NCI-H1092 (cell line): Measurements from ENCODE around the gene CSF2.
"Not testable (repeated sequence)": the region's sequence is repeated elsewhere in the genome, so short reads cannot be mapped to it uniquely, and the experiment has no call there.

Source experiments
- DNase-seq: peaks from one replicate; lab custom pipeline; 2025; lab: John Stamatoyannopoulos, UW

CSF2 gene

DNA sequence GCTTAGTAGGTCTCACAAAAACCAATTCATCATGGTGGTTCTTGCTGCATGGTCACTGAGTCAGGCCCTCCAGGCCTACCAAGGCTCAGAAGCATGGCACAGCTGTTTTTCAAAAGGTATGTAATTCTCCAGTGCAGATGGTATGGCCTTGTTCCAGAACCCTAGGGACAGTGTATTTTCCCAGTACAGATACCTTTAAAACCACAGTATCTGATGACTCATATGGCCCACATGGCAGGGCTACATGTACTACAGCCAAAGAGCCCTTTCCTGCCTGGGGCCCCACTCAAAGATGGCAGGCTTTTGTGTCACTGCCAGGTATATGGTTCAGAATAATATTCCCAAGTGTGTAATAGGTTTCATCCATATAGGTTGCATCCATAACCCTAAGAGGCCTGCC, 16.5 kb downstream of the CSF2 start:
- DNase-seq: no peak

DNA sequence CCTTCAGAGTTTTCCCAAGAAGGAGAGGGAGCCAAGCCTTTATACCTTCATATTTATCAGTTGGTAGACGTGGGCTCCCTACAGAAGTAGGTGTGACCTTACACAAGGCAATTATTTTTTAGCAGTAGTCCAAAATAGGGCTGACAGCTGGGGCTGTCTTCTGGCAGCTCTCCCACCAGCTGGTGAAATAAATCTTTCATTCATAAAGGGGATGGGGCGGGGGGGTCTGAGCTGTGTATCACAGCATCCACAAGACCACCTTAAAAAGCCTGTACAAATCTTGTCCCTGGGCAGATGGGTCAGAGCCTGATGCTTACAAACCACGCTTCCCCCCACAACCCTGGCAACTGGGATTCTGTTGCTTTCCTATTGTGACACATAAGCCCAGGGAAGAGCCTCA, 19.7 kb downstream of the CSF2 start:
- DNase-seq: no peak

DNA sequence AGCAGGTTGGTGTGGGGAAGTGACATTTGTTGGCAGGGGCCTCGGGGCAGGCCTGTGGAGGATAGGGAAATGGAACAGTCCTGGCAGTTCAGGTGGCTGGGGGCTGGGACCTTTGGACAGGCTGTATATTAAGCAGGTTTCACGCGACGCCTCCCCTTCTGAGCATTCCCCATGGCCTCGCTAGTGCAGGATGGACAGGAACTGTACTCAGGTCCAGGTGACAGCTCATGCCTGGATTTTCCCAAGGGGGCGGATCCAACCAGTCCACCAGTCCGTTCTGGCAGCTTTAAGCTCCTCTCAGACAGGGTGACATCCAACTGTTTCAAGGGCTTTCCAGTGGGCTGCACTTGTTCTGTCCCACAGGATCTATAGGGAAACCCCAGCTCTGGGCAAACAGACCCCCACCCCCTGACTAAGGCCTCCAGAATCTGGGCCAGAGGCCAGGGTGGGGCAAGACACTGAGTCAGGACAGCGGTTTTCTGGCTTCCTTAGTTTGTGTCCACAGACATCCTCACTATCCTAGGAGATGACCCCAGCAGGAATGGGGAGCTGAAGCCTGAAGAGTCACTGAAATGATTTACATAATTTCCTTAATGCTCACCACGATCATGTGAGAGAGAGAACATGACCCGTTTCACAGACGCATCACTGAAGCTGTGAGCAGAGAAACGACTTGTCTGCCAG, 20.9 kb downstream of the CSF2 start:
- no peak for DNase-seq

DNA sequence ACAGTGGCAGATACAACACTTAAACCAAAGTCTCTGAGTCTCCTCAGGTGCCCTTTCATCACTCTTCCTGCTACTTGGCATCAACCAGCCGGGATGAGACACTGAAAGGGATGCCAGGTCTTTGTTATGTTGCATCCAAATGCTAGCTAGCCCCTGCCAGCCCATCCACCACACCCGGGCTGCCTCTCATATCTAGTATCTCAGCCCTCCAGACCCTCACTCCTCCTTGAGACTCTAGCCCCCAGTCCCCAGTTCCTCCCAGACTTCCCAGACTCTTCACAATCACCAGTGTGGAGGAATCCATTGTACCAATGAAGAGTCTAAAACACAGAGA, 21.5 kb downstream of the CSF2 start:
- no peak for DNase-seq

DNA sequence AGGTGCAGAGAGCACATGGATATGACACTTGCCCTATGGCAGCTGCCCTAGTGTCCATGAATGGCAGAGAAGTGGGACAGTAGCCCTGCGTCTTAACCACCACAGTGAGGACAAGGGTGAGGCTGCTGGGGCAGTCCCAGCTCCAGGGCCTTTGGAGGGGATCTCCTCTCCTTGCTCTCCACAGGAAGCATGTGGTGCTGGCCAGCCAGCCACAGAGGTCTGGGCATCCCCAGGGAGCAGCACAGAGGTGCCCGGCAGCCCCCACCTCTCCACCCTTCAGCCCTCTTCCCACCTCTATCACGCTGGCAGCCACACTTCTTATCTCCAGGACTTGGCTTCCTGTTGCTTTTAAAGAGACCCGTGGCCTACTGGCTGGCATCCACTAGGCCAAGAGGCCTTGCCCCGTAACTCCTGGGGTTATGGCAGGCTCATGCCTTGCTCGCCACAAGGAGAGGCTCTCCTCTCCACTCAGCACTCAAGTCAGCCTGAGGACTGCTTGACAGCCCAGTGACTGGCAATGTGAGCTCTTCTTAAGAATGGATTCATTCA, 21.9 kb downstream of the CSF2 start:
- DNase-seq: no peak

DNA sequence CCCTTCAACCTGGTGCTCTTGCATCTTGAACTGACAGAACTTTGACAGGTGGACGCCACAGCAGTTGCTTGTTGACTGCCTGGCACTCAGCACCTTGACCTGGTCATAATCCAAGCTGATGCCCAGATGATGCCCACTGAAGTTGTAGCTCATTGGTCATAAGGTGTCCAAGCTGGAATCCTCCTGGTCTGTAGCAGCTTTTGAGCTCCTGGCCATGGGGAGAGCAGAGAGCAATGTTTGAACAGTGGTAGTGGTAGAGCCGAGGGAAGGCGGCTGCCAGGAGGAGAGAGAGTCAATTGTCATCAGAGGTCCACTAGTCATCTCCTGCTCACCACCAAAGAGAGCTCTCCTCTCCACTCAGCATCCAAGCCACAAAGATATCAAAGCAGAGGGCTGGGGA, 23.3 kb downstream of the CSF2 start:
- no peak for DNase-seq

DNA sequence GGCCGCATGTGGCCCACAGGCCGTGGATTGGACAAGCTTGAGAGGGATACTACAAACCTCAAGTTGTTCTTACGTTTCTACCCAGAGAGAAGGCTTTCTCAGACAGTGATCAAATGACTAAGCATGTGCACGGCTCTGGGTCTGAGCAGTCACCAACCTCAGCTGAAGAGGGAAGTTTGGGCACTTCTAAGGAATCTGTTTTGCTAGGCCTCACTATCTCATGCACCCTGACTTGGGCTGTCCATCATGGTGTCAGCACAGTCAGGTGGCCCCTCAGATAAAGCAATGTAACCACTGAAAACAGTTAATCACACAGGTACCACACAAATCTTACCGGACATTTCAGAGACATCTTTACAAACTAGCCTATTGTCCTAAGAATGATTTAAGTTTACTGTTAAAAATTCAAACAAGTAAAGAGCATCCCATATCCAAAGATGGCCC, 24.6 kb downstream of the CSF2 start:
- no peak for DNase-seq

DNA sequence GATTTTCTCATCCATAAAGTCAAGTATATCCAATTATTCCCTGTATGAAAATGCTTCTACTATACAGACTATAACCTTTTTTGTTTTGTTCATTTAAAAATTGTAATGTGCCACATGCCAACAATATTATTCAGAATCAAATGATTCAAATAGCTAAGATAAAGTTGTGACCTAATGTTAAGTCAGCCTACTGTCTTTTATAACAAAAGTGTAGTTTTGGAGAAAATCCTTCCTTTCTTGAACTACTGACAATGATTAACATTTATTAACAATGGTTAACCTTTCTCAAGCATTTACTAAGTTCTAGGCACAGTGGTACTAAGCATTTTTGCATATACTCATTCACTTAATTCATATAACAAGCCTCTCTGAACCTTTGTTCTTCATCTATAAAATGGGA, 25.0 kb downstream of the CSF2 start:
- no peak for DNase-seq

DNA sequence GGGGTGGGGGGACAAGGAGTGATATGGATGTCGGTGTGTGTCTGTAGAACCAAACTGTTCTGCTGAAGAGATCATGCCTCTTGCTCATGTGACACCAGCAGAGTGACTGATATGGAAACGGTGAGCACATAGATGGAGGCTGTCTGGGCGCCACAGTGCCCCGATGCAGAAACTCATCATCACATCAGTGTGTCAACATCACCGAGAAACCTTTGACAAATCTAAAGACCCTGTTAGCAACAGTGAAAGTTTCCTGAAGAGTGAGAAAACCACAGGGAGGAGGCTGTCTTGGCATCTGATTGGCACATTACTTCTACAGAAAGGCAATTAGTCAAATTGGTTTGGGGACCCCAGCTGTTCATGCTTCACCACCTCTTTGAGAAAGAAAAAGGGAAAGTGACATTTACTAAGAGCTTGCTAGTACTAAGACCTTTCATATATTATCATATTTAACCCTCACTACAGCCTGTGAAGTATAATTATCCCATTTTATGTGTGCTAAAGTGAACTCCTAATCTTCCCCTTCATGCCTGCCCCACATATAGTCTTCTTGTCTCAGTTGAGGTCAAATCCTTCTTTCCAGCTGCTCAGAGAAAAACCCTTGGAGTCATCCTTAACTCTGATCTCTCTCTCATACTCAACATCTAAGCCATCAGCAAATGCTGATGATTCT, 25.6 kb downstream of the CSF2 start:
- no peak for DNase-seq

DNA sequence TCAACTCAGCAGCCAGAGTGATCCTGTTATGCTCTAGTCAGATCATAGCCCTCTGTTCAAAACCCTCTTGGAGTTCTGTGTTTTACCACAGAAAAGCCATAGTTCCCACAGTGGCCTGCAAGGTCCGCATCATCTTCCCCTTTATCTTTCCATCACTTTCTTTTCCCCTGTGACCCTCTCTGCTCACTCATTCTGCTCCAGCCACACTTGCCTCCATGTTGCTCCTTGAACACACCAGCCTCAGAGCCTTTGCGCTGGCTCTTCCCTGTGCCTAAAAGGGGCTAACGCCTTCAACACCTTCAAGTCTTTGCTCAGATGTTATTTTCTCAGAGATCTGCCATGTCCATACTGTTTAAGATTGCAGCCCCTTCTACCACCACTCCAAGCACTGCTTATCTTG, 26.3 kb downstream of the CSF2 start:
- DNase-seq: no peak

DNA sequence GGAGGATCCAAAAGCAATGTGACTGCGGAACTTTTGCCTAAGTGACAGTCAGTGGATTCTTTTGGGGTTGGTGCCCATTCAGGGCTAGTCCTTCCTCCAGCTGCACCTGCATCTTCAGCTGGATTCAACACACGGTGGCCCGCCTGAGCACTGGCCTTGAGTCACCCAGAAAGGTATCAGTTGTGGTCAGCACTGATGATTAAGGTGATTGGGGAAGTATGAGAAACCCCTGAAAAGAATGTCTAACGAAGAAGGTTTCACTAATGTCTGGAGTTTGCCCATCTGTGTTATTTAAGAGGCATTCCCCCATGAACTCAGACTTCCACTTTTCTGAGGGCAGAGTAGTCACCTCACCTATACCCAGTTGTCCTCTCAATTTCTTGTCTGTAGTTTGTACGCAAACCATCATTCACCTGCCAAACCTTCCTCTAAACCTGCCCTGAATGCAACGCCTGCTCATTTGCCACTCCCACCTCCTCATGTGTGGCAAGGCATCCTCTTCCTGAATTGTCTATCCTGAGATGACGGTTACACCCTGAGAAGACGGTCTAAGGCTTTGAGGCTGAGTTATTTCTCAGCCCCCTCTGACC, 27.2 kb downstream of the CSF2 start:
- DNase-seq: no peak

DNA sequence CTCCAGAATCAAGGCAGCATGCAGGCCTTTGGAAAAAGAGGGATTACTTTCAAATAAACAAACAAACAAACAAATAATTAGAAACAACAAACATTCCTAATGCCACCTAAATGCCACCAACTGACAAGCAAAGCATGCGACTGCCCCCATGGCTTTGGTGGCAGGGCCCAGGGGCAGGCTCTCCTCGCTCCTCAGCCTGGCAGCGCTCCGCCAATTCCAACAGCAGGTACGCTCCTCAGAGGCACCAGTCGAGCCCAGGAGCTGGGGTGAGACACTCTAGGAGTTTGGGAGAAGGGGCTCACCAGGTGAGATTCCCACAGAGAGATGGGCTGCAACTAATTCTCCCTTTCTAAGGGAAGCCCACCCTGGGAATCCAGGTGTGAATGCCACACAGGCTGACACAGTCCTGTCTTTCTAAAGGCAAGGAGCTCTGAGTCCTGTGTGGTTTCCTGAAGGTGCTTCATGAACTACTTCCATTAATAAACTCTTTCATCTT, 27.8 kb downstream of the CSF2 start:
- DNase-seq: no peak

DNA sequence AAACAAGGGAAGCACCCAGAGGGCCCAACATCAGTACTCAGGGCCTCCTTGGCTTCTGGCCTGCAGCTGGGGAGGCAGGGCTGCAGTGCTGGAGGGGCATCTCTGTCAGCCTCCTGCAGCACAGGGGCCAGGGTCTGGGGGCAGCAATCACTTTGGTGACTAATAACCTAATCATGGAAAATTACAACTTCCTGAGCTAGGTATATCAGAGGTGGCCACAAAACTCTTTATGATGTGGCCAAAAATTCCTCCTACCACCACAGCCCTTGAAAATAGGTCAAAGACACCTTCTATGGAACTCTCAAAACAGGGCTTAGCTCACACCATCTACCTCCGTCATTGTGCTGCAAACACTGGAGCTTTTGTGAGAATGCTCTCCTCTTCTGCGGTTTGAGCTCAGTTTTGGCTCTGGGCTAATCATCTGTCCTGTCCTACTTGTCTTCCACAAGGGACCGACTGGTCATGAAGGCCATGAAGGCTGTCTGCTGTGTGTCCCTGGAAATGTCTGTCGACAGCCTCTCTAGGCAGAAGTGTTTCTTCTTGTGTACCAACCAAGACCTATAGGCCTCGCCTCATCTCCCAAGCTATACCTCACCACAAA, 28.6 kb downstream of the CSF2 start:
- DNase-seq: no peak

DNA sequence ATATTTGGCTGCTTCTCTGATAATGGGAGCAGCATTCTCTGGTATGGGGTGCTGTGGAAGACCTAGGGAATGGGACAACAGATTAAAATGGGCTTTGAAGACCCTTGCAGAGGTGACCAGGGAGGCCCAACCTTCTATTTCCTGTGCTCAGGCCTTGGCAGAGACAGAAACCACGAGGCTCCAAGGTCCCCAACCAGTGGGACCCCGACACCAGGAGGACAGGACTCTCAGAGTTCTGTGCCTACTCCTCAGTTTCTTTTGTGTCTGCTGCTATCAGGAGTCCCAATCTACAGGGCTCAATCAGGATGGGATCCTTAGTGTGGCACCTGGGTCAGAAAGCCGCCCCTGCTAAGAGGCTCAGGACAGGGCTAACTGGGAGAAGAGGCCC, 29.3 kb downstream of the CSF2 start:
- no peak for DNase-seq

DNA sequence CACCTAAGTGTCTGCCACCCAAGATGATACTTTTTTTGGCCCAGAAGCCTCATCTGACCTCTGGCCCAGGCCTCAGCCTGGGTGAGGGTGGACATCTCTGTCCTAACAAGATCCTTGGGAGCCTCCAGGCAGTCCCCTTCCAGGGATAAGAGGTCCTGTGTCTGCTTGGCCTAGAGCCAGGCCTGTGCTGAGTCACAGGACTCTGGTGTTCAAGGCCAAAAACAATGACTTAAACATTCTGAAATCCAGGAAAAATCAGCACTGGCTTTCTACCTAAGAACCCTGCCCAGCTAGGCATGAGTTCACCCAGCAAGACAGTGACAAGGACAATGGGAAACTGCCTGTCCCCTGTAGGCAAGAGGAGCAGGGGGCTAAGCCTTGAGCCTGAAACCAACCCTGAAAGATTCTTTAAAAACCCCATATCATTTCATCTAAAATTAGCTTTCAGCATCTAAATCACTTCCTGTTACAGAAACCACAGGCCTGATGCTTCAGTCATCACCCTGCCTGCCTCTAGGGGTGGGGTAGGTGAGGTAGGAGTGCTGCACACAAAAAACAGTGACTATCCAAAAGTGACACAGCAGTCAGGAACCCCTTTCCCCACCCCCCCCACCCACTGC, 29.9 kb downstream of the CSF2 start:
- no peak for DNase-seq

DNA sequence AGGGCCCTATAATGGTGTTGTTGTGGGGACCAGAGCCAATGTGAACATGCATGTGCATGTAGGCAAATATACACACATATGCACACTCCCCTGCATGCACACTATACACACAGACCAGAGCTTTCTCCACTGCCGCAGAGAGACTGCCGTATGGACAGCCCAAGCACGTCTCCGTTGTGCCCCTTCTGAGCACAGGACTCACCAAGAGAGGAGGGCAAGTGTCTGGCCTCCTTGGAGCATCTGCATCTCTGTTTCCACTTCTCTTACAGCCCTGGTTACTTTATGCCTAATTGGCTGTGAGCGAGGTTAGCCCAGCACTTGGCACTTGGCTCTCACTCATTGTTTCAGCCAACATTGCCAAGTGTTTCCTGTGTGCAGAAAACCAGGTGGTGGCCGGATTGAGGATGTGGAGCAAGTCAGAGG, 30.4 kb downstream of the CSF2 start:
- DNase-seq: no peak

DNA sequence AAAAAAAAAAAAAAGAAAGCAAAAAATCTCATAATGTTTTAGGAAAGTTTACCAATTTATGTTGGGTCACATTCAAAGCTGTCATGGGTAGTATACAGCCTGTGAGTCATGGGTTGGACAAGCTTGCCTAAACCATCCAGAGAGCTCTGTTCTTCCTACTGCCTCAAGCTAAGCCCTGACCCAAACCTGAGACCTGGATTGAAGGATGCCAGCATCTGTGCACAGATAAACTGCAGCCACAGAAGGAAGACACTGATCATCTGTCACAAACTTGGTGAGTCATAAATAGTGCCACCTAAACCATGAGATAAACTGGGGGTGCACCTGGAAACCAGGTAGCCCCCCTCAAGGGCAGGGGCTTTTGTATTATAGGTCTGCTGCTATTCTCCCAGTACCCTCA, 31.0 kb downstream of the CSF2 start:
- DNase-seq: no peak

DNA sequence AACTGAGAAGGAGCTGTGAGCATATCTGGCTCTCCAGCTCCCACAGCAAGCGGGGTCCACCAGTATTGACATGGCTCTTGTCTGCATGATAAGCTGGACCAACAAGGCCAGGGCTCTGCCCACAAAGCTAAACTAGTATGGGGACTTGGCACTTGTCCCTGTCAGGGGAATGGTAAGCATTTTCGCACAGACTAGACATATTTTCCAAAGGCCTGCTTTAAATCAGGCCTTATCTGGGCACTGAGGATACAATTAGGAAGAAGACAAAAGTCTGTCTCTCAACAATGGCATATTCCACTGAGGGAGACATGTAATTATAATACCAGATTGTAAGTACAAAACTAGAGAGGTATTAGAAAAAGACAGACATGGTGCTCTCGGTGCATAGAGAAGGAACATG, 32.1 kb downstream of the CSF2 start:
- DNase-seq: no peak

DNA sequence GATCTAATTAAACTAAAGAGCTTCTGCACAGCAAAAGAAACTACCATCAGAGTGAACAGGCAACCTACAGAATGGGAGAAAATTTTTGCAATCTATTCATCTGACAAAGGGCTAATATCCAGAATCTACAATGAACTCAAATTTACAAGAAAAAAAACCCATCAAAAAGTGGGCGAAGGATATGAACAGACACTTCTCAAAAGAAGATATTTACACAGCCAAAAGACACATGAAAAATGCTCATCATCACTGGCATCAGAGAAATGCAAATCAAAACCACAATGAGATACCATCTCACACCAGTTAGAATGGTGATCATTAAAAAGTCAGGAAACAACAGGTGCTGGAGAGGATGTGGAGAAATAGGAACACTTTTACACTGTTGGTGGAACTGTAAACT, 34.9 kb downstream of the CSF2 start:
- not testable (repeated sequence) for DNase-seq

DNA sequence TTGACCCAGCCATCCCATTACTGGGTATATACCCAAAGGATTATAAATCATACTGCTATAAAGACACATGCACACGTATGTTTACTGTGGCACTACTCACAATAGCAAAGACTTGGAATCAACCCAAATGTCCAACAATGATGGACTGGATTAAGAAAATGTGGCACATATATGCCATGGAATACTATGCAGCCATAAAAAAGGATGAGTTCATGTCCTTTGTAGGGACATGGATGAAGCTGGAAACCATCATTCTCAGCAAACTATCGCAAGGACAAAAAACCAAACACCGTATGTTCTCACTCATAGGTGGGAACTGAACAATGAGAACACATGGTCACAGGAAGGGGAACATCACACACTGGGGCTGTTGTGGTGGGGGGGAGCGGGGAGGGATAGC, 35.4 kb downstream of the CSF2 start:
- DNase-seq: not testable (repeated sequence)

DNA sequence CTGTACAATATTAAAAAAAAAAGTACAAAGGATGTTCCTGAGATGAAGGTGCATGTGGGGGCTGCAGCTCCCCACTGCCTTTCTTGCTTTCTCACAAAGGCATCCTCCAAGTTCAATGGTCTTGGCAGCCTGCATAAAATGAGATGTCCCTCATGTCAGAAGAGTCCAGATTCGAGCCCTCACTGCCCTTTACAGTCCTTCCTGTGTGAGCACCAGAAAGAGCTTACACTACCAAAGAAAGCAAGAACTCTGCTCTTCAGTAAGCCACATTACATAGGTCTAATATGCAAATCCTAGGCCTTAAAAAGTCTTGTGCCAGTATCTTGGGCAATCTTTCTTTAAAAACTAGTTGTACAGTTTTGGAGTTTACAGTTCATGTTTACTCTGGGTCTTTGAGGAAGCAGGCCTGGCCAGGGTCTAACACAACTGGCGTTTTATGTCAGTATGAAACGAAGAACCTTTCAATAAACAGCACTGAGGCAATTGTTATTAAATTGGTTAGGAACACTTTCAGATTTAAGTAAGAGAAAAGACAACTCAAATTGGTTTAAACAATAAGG, 36.0 kb downstream of the CSF2 start:
- no peak for DNase-seq

DNA sequence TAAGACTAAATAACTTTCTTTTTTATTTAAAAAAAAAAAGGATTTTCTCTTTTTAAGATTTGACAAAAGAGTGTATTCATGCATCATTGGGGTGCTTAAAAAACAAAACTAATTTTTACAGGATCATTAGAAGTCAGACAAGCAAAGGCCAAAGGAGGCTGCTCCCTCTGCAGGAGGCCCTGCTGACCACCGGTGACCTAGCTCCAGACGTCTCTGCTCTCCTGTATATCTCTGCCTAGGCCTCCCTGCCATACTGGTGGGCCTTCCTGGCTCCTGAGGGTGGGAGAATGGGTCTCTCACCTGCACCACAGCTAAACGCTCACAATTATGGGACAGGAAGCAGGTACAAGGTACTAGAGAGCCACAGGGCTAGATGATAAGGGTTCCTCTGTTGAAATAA, 36.6 kb downstream of the CSF2 start:
- no peak for DNase-seq
